GM13976 (cell line): Measurements from ENCODE around the gene CDC34.

ENCODE experiments used
- DNase-seq: peaks from one replicate; pipeline ENCODE4 v3.0.0; 2012; ENCODE audit warnings: low spot score
- in situ Hi-C: fragments of 300-500 bp; cut with MboI; formaldehyde crosslinking; loops from one replicate; pipeline ENCODE4 v1.12.0; 2022; ENCODE audit warnings: low sequenced_read_pairs, mixed read lengths, inconsistent platforms; ENCODE audit not compliant: unreplicated experiment
- TF ChIP-seq, protein P1 (sequence below): IDR thresholded peaks from 2 replicates; pipeline ENCODE4 v1.5.1; 2012; ENCODE audit warnings: borderline replicate concordance, mild to moderate bottlenecking; ENCODE audit not compliant: insufficient read depth; ENCODE audit errors: extremely low read depth, missing control alignments, control extremely low read depth

Gene CDC34

DNA sequence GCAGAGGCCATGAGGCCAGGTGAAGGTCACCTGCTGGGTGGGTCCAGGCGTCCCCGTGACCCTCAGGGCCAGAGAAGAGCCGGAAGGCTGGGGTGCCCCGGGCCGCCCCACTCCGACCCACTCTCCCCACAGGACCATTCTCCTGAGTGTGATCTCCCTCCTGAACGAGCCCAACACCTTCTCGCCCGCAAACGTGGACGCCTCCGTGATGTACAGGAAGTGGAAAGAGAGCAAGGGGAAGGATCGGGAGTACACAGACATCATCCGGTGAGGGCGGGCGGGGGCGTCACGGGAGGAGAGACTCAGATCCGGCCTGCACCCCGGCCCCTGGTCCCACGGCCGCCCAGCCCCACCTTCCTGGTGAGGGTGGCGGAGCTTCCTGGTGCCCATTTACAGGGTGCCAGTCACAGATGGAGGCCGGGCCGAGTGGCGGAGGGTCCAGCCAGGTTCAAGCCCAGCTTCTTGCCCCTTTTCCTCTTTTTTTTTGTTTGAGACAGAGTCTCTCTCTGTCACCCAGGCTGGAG is 5.4 kb downstream of the CDC34 start:
- in situ Hi-C loops, result no loop called here
- TF ChIP-seq, protein P1, sequence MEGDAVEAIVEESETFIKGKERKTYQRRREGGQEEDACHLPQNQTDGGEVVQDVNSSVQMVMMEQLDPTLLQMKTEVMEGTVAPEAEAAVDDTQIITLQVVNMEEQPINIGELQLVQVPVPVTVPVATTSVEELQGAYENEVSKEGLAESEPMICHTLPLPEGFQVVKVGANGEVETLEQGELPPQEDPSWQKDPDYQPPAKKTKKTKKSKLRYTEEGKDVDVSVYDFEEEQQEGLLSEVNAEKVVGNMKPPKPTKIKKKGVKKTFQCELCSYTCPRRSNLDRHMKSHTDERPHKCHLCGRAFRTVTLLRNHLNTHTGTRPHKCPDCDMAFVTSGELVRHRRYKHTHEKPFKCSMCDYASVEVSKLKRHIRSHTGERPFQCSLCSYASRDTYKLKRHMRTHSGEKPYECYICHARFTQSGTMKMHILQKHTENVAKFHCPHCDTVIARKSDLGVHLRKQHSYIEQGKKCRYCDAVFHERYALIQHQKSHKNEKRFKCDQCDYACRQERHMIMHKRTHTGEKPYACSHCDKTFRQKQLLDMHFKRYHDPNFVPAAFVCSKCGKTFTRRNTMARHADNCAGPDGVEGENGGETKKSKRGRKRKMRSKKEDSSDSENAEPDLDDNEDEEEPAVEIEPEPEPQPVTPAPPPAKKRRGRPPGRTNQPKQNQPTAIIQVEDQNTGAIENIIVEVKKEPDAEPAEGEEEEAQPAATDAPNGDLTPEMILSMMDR, result no peak
- DNase-seq, result no peak

DNA sequence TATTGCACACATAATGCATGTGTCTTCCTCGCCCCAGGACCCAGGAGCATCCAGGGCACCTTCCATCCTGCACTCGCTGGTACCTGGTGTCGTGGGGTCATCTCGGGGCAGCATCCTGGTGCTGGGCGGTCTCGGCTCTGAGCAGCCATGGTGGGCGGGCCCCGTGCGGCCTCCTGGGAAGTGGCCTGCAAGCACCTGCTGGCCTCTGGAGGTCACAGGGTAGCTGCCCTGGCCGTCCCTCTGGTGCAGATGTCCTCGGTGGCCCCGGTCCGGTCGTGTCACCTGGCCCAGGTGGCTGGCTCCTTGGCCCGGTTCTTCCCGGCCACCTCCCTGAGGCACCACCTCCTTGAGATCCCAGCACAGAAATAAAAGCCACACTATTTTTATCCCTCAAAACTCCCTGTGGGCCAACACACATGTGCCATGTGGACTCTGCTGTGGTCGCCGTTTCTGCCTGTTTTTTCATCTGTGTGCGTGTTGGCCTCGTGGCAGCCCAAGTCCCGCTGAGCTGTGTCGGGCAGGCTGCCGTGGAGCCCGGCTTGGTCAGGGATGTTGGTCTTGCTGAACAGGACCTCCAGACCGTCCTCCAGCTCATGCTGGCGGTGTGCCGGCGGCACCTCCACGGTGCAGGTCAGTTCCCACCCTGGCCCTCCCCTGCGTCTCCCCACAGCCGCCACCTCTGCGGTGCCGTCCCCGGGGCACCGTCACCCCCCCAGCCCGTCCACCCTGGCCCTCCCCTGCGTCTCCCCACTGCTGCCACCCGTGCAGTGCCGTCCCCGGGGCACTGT is 7.3 kb downstream of the CDC34 start:
- no peak for DNase-seq
- TF ChIP-seq, protein P1, result no peak
- in situ Hi-C loops, result no loop called here

DNA sequence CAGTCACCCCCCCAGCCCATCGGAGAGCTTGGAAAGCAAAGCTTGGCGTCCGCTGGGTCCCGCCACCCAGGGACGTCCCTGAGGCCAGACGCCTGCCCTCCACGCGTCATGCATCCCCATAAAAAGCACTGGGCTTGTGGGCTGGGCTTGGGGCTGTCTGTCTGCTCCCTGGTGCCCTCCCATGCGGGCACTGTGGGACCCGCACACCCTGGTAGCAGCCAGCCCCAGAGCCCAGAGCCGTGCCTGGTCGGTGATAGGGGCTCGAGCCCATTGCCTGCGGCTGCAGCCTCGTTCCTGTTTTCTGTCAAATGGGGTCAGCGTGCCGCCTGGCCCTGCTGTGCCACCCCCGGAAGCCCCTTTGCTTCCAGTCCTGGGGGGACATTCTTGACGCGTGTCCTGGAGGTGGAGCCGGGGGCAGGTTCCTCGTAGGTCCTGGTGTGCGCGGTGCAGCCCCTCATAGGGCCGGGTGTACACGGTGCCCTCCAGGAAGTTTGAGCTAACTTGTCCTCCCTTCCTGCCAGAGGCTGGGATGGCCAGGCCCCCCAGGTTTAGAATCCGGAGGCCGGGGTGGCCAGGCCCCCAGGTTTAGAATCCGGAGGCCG is 8.0 kb downstream of the CDC34 start:
- in situ Hi-C loops, result no loop called here
- TF ChIP-seq, protein P1, result no peak
- DNase-seq, result no peak

DNA sequence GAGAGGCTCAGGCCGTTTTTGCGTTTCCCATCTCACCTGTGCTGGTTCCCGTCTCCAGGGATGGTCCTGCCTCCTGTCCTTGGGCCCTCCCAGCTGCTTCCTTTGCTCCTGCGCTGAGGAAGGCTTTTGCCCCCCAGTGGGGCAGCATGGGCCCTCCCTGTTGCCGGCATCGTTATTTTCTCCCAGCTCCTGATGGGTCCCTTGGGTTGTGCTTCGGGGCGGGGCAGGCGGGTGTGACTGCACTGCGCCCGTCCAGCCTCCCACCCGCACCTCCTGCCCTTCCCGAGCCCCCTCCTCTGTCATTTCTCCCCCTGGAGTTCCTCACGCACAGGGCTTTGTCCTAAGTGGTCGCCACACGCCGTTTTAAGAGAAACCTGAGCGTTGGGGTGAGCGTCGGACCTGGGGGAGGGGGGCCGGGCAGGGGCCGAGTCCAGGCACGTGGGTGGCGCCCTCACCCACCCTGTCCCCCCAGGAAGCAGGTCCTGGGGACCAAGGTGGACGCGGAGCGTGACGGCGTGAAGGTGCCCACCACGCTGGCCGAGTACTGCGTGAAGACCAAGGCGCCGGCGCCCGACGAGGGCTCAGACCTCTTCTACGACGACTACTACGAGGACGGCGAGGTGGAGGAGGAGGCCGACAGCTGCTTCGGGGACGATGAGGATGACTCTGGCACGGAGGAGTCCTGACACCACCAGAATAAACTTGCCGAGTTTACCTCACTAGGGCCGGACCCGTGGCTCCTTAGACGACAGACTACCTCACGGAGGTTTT is 9.5 kb downstream of the CDC34 start:
- TF ChIP-seq, protein P1, result no peak
- DNase-seq, result no peak
- in situ Hi-C loops, result no loop called here

DNA sequence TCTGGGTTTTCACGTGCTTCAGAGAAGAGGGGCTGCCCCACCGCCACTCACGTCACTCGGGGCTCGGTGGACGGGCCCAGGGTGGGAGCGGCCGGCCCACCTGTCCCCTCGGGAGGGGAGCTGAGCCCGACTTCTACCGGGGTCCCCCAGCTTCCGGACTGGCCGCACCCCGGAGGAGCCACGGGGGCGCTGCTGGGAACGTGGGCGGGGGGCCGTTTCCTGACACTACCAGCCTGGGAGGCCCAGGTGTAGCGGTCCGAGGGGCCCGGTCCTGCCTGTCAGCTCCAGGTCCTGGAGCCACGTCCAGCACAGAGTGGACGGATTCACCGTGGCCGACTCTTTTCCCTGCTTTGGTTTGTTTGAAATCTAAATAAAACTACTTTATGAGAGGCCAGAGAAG is 10.1 kb downstream of the CDC34 start:
- DNase-seq, result no peak
- in situ Hi-C loops, result no loop called here
- TF ChIP-seq, protein P1, result no peak

DNA sequence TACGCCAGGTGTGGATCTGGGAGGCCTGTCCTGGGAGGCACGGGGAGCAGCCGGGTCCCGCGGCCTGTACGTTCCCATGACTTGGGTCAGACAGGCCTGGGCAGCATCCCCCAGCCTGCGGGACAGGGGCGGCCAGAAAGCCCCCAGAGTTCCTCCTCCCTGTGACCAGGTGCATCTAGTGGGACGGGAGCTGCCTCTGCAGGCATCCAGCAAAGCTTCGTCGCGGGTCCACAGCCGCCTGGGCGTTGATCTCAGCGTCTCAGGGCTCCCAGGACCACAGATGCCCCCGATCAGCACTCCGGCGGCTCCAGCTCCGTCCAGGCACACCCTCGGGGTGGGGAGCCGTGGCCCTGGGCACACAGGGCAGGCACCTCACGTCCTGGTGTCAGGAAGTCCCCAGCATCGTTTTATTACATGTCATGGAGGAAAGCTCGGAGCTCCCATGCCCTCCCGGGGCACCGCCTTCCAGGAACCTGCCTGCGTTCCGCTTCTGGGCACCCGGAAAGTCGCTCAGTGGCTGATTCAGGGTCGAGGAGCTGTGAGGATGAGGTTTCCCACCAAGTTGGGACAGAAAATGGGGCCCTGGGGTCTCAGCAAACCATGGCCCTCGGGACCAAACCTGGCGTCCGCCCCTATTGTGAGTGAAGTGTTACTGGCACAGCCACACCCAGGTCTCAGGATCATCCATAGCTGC is 10.8 kb downstream of the CDC34 start:
- in situ Hi-C loops, result no loop called here
- TF ChIP-seq, protein P1, result no peak
- no peak for DNase-seq
